ENCODE results near the gene SFN. TPM values are rescaled to one million over a fixed set of nuclear protein-coding genes. Genes with fewer than 3 reads are reported as not detected.
"Not testable (repeated sequence)": the region's sequence is repeated elsewhere in the genome, so short reads cannot be mapped to it uniquely, and the experiment has no call there.

Gene SFN
- total RNA-seq, 1 experiment from 2014 or later, result 1.0 TPM

- H3K9me2 ChIP-seq (replicated peaks; ENCODE audit: insufficient read depth, low read length), result no peaks in the 10 kb centered on the region
- no peaks in the 10 kb centered on the region for H4K20me1 ChIP-seq (ENCODE audit: insufficient read depth, low read depth, low read length)
- H3K9ac ChIP-seq (ENCODE audit: low read length), result no peak overlapping the region
- peaks cover 32% of the 10 kb centered on the region for H3K79me2 ChIP-seq (ENCODE audit: low read length)
- peaks cover 35% of the 10 kb centered on the region for H3K36me3 ChIP-seq (ENCODE audit: insufficient read depth, low read length)
- H3K4me2 ChIP-seq (ENCODE audit: low read depth, low read length, poor library complexity, severe bottlenecking), result no peak overlapping the region
- H3K4me3 ChIP-seq (ENCODE audit: low read length), result no peak overlapping the region
- H3K27me3 ChIP-seq (ENCODE audit: low read length), result no peaks in the 10 kb centered on the region
- no peak overlapping the region for H2AFZ ChIP-seq (ENCODE audit: low read length)
- DNase-seq, result peak; percentile 64
- H3K27ac ChIP-seq (ENCODE audit: low read length), result 0 out of 2 replicates have a peak overlapping the region, but pooled peaks have one; percentile 9
- peaks cover 21% of the 10 kb centered on the region for H3K4me1 ChIP-seq (ENCODE audit: low read length)
- no peaks in the 10 kb centered on the region for H3K9me3 ChIP-seq (ENCODE audit: low read length)
Observed at GRCh38 chr1:26833432-26834405, 29.2 kb upstream of the SFN start.

DNA sequence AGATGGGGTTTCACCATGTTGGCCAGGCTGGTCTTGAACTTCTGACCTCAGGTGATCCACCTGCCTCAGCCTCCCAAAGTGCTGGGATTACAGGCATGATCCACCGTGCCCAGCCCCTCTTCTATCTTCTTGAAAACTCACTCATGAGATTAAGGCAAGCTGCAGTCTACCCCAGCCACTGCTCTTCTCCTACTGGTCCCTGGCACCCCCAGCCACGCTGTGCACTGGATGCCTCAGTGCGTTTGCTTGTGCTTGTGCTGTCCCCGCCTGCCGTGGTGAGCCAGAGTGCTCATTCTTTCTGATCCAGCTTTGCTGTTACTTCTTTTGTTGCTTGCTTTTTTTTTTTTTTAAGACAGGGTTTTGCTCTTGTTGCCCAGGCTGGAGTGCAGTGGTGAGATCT, 25.3 kb upstream of the SFN start:
- not testable (repeated sequence) for H3K79me2 ChIP-seq (ENCODE audit: low read length); H2AFZ ChIP-seq (ENCODE audit: low read length); H4K20me1 ChIP-seq (ENCODE audit: insufficient read depth, low read depth, low read length); DNase-seq; H3K9me3 ChIP-seq (ENCODE audit: low read length); H3K9me2 ChIP-seq (replicated peaks; ENCODE audit: insufficient read depth, low read length); H3K4me3 ChIP-seq (ENCODE audit: low read length); H3K27me3 ChIP-seq (ENCODE audit: low read length); H3K4me1 ChIP-seq (ENCODE audit: low read length); H3K27ac ChIP-seq (ENCODE audit: low read length); H3K9ac ChIP-seq (ENCODE audit: low read length); H3K4me2 ChIP-seq (ENCODE audit: low read depth, low read length, poor library complexity, severe bottlenecking)
- H3K36me3 ChIP-seq (ENCODE audit: insufficient read depth, low read length), result peaks cover 29% of the 10 kb centered on the region; the same call in 1 of the 2 replicates

GRCh38 chr1:26838474-26839338, 24.2 kb upstream of the SFN start:
- Histone ChIP-seq H3K9ac (ENCODE audit: low read length) (no peak overlapping the region), H3K36me3 (ENCODE audit: insufficient read depth, low read length) (peaks cover 33% of the 10 kb centered on the region; the same call in 1 of the 2 replicates), H3K27me3 (ENCODE audit: low read length) (no peaks in the 10 kb centered on the region), H3K9me2 (replicated peaks; ENCODE audit: insufficient read depth, low read length) (no peaks in the 10 kb centered on the region), H3K4me3 (ENCODE audit: low read length) (no peak overlapping the region), H4K20me1 (ENCODE audit: insufficient read depth, low read depth, low read length) (no peaks in the 10 kb centered on the region), H2AFZ (ENCODE audit: low read length) (no peak overlapping the region), H3K27ac (ENCODE audit: low read length) (no peak overlapping the region), H3K79me2 (ENCODE audit: low read length) (0 out of 2 replicates have a peak, but pooled peaks cover 5% of the 10 kb centered on the region), H3K4me1 (ENCODE audit: low read length) (no peaks in the 10 kb centered on the region), H3K9me3 (ENCODE audit: low read length) (no peaks in the 10 kb centered on the region), H3K4me2 (ENCODE audit: low read depth, low read length, poor library complexity, severe bottlenecking) (no peak overlapping the region)
- no peak for DNase-seq

DNA sequence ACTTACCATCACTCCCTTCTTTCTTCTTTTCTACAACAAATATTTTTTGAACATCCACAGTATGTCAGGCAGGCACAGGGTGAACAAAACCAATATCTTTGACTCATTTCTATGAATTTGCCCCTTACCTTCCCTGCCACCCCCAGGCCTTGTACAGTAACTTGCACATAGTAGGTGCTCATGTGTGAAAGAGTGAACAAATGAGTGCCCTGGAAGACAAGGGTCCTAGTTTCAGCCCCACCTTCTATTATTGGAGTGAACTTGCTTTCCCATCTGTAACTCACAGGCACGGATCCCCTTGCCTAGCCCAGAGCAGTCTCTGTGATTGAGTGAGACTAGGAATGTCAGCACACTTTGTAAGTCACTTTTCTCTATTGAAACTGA, 23.6 kb upstream of the SFN start:
- no peak for DNase-seq
- no peak overlapping the region for H3K4me2 ChIP-seq (ENCODE audit: low read depth, low read length, poor library complexity, severe bottlenecking)
- no peaks in the 10 kb centered on the region for H4K20me1 ChIP-seq (ENCODE audit: insufficient read depth, low read depth, low read length)
- H3K79me2 ChIP-seq (ENCODE audit: low read length), result peaks cover 7% of the 10 kb centered on the region; the same call in 1 of the 2 replicates
- no peak overlapping the region for H3K9ac ChIP-seq (ENCODE audit: low read length)
- no peak overlapping the region for H3K4me3 ChIP-seq (ENCODE audit: low read length)
- H3K27me3 ChIP-seq (ENCODE audit: low read length), result no peaks in the 10 kb centered on the region
- H3K36me3 ChIP-seq (ENCODE audit: insufficient read depth, low read length), result peaks cover 34% of the 10 kb centered on the region; the same call in 1 of the 2 replicates
- no peak overlapping the region for H2AFZ ChIP-seq (ENCODE audit: low read length)
- H3K27ac ChIP-seq (ENCODE audit: low read length), result no peak overlapping the region
- H3K4me1 ChIP-seq (ENCODE audit: low read length), result no peaks in the 10 kb centered on the region
- H3K9me3 ChIP-seq (ENCODE audit: low read length), result no peaks in the 10 kb centered on the region
- no peaks in the 10 kb centered on the region for H3K9me2 ChIP-seq (replicated peaks; ENCODE audit: insufficient read depth, low read length)

GRCh38 chr1:26839779-26840178, 23.2 kb upstream of the SFN start:
- DNase-seq, result no peak
- H2AFZ ChIP-seq (ENCODE audit: low read length), result no peak overlapping the region
- no peaks in the 10 kb centered on the region for H3K27me3 ChIP-seq (ENCODE audit: low read length)
- no peaks in the 10 kb centered on the region for H4K20me1 ChIP-seq (ENCODE audit: insufficient read depth, low read depth, low read length)
- H3K9me3 ChIP-seq (ENCODE audit: low read length), result no peaks in the 10 kb centered on the region
- H3K79me2 ChIP-seq (ENCODE audit: low read length), result peaks cover 10% of the 10 kb centered on the region; the same call in 1 of the 2 replicates
- no peaks in the 10 kb centered on the region for H3K4me1 ChIP-seq (ENCODE audit: low read length)
- no peak overlapping the region for H3K4me3 ChIP-seq (ENCODE audit: low read length)
- peaks cover 32% of the 10 kb centered on the region; the same call in 1 of the 2 replicates for H3K36me3 ChIP-seq (ENCODE audit: insufficient read depth, low read length)
- no peaks in the 10 kb centered on the region for H3K9me2 ChIP-seq (replicated peaks; ENCODE audit: insufficient read depth, low read length)
- no peak overlapping the region for H3K27ac ChIP-seq (ENCODE audit: low read length)
- H3K4me2 ChIP-seq (ENCODE audit: low read depth, low read length, poor library complexity, severe bottlenecking), result no peak overlapping the region
- H3K9ac ChIP-seq (ENCODE audit: low read length), result no peak overlapping the region

GRCh38 chr1:26844424-26845196, 18.3 kb upstream of the SFN start:
- no peak overlapping the region for H2AFZ ChIP-seq (ENCODE audit: low read length)
- no peak overlapping the region for H3K27ac ChIP-seq (ENCODE audit: low read length)
- DNase-seq, result no peak
- H3K4me2 ChIP-seq (ENCODE audit: low read depth, low read length, poor library complexity, severe bottlenecking), result no peak overlapping the region
- H3K36me3 ChIP-seq (ENCODE audit: insufficient read depth, low read length), result peaks cover 13% of the 10 kb centered on the region; the same call in 1 of the 2 replicates
- no peaks in the 10 kb centered on the region for H3K9me3 ChIP-seq (ENCODE audit: low read length)
- no peak overlapping the region for H3K4me3 ChIP-seq (ENCODE audit: low read length)
- H4K20me1 ChIP-seq (ENCODE audit: insufficient read depth, low read depth, low read length), result no peaks in the 10 kb centered on the region
- no peak overlapping the region for H3K9ac ChIP-seq (ENCODE audit: low read length)
- no peaks in the 10 kb centered on the region for H3K27me3 ChIP-seq (ENCODE audit: low read length)
- peaks cover 10% of the 10 kb centered on the region for H3K79me2 ChIP-seq (ENCODE audit: low read length)
- no peaks in the 10 kb centered on the region for H3K4me1 ChIP-seq (ENCODE audit: low read length)
- no peaks in the 10 kb centered on the region for H3K9me2 ChIP-seq (replicated peaks; ENCODE audit: insufficient read depth, low read length)

DNA sequence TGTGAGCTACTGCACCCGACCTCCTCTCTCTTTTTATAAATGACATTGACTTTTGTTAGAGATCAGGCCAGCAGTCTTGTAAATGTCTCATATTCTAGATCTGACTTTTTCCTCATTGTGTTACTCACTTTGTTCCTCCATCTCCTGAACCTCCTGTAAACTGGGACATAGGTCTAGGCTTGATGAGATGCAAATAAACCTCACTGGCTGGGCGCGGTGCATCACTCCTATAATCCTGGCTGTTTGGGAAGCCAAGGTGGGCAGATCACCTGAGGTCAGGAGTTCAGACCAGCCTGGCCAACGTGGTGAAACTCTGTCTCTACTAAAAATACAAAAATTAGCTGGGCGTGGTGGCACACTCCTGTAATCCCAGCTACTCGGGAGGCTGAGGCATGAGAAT, 15.1 kb upstream of the SFN start:
- DNase-seq; H3K9ac ChIP-seq (ENCODE audit: low read length); H3K4me3 ChIP-seq (ENCODE audit: low read length); H3K9me3 ChIP-seq (ENCODE audit: low read length); H3K9me2 ChIP-seq (replicated peaks; ENCODE audit: insufficient read depth, low read length); H3K36me3 ChIP-seq (ENCODE audit: insufficient read depth, low read length); H3K27ac ChIP-seq (ENCODE audit: low read length); H2AFZ ChIP-seq (ENCODE audit: low read length); H3K4me2 ChIP-seq (ENCODE audit: low read depth, low read length, poor library complexity, severe bottlenecking); H3K27me3 ChIP-seq (ENCODE audit: low read length); H3K79me2 ChIP-seq (ENCODE audit: low read length); H4K20me1 ChIP-seq (ENCODE audit: insufficient read depth, low read depth, low read length); H3K4me1 ChIP-seq (ENCODE audit: low read length): not testable (repeated sequence)
